ENCODE measurements around the gene GDF11. TPM values are rescaled to one million over a fixed set of nuclear protein-coding genes. Genes with fewer than 3 reads are reported as not detected.
A peak's percentile ranks its signal among the peaks of the same experiment; 100 is the strongest.

GDF11 gene
- total RNA-seq, 2 experiments from 2014 or later, result 7.7 to 8.7 TPM

GRCh38 chr12:55788546-55788945 lies 45.6 kb downstream of the GDF11 start:
- Mint-ChIP-seq H3K4me3 (no peak overlapping the region), H3K27me3 (no peaks in the 10 kb centered on the region), H3K4me1 (ENCODE audit: low read depth) (no peaks in the 10 kb centered on the region), H3K36me3 (peaks cover 41% of the 10 kb centered on the region), H3K27ac (peak overlapping the region; percentile 8), H3K9me3 (no peaks in the 10 kb centered on the region)
- CTCF ChIA-PET, result interaction anchor here (1.1 to 1.2 kb wide), 2 partner anchors 9 to 51 kb away, joined by 3 read pairs; no protein-coding TSS in a partner anchor
- no peak for DNase-seq
- POLR2A ChIA-PET, result no interaction called here
- intact Hi-C loops (cut with micrococcal nuclease), result no loop called here

- Mint-ChIP-seq H3K4me1 (ENCODE audit: low read depth) (no peaks in the 10 kb centered on the region), H3K4me3 (no peak overlapping the region), H3K27ac (peak overlapping the region; percentile 46), H3K36me3 (peaks cover 38% of the 10 kb centered on the region), H3K9me3 (no peaks in the 10 kb centered on the region), H3K27me3 (no peaks in the 10 kb centered on the region)
- POLR2A ChIA-PET, result no interaction called here
- CTCF ChIA-PET, result interaction anchor here (0.7 to 1.2 kb wide), 3 partner anchors 8 to 54 kb away, joined by 3 read pairs; no protein-coding TSS in a partner anchor
- intact Hi-C loops (cut with micrococcal nuclease), result no loop called here
- no peak for DNase-seq
These were observed 46.2 kb downstream of the GDF11 start for GRCh38 chr12:55789171-55789570.

GRCh38 chr12:55789893-55790292 lies 47.0 kb downstream of the GDF11 start:
- no peaks in the 10 kb centered on the region for H3K9me3 Mint-ChIP-seq
- CTCF ChIA-PET, result interaction anchor here (0.7 kb wide), 1 partner anchor 53 kb away, joined by 3 read pairs; no protein-coding TSS in a partner anchor
- POLR2A ChIA-PET, result no interaction called here
- intact Hi-C loops (cut with micrococcal nuclease), result no loop called here
- peaks cover 39% of the 10 kb centered on the region for H3K36me3 Mint-ChIP-seq
- H3K27me3 Mint-ChIP-seq, result no peaks in the 10 kb centered on the region
- H3K4me3 Mint-ChIP-seq, result no peak overlapping the region
- H3K27ac Mint-ChIP-seq, result no peak overlapping the region
- DNase-seq, result no peak
- no peaks in the 10 kb centered on the region for H3K4me1 Mint-ChIP-seq (ENCODE audit: low read depth)

GRCh38 chr12:55795950-55796349 lies 53.0 kb downstream of the GDF11 start:
- peak overlapping the region; percentile 26 for H3K27ac Mint-ChIP-seq
- H3K36me3 Mint-ChIP-seq, result peaks cover 41% of the 10 kb centered on the region
- H3K4me3 Mint-ChIP-seq, result no peak overlapping the region
- CTCF ChIA-PET, result interaction anchor here (0.6 to 5.5 kb wide), 11 partner anchors 10 to 394 kb away, joined by 3 to 69 read pairs (median 4); partner anchors contain the start of genes GDF11, ORMDL2, SARNP and SMARCC2
- POLR2A ChIA-PET, result interaction anchor here (0.8 kb wide), 1 partner anchor 13 kb away, joined by 3 read pairs; no protein-coding TSS in a partner anchor
- peaks cover 17% of the 10 kb centered on the region for H3K4me1 Mint-ChIP-seq (ENCODE audit: low read depth)
- H3K27me3 Mint-ChIP-seq, result no peaks in the 10 kb centered on the region
- intact Hi-C loops (cut with micrococcal nuclease), result no loop called here
- H3K9me3 Mint-ChIP-seq, result no peaks in the 10 kb centered on the region
- DNase-seq, result no peak

- ChIA-PET CTCF (interaction anchor here (0.6 to 5.5 kb wide), 9 partner anchors 9 to 58 kb away, joined by 3 to 69 read pairs (median 5); partner anchors contain the start of genes GDF11, ORMDL2 and SARNP), POLR2A (no interaction called here)
- Mint-ChIP-seq H3K27me3 (no peaks in the 10 kb centered on the region), H3K27ac (no peak overlapping the region), H3K4me3 (no peak overlapping the region), H3K9me3 (no peaks in the 10 kb centered on the region), H3K4me1 (ENCODE audit: low read depth) (peaks cover 17% of the 10 kb centered on the region), H3K36me3 (peaks cover 44% of the 10 kb centered on the region)
- intact Hi-C loops (cut with micrococcal nuclease), result loop anchor here (1.0 kb wide), 1 partner anchor 59 kb away; no protein-coding TSS in a partner anchor
- DNase-seq, result no peak
These were observed 54.1 kb downstream of the GDF11 start for GRCh38 chr12:55797068-55797467.

GRCh38 chr12:55797550-55797949 lies 54.6 kb downstream of the GDF11 start:
- Mint-ChIP-seq H3K9me3 (no peaks in the 10 kb centered on the region), H3K4me1 (ENCODE audit: low read depth) (peaks cover 17% of the 10 kb centered on the region), H3K36me3 (peaks cover 44% of the 10 kb centered on the region), H3K4me3 (no peak overlapping the region), H3K27ac (no peak overlapping the region), H3K27me3 (no peaks in the 10 kb centered on the region)
- no peak for DNase-seq
- intact Hi-C loops (cut with micrococcal nuclease), result loop anchor here (1.0 kb wide), 1 partner anchor 59 kb away; no protein-coding TSS in a partner anchor
- ChIA-PET CTCF (interaction anchor here (0.6 to 5.5 kb wide), 7 partner anchors 9 to 59 kb away, joined by 3 to 69 read pairs (median 10); partner anchors contain the start of genes GDF11, ORMDL2 and SARNP), POLR2A (interaction anchor here (0.6 kb wide), 1 partner anchor 10 kb away, joined by 6 read pairs; no protein-coding TSS in a partner anchor)

Other genes with a start within 250 kb of the GDF11 start
- gene OR6C4, start 193.5 kb upstream of the GDF11 start, total RNA-seq, result not detected
- not detected for gene OR2AP1, start 170.7 kb upstream of the GDF11 start, total RNA-seq
- not detected for gene OR10P1, start 106.2 kb upstream of the GDF11 start, total RNA-seq
- gene ITGA7, start 35.2 kb upstream of the GDF11 start, total RNA-seq, result 1 to 10 TPM; 4.1 to 4.5 TPM
- 100 to 1,000 TPM; 153 to 162 TPM for gene BLOC1S1, start 27.1 kb upstream of the GDF11 start, total RNA-seq
- gene RDH5, start 22.7 kb upstream of the GDF11 start, total RNA-seq, result 1 to 10 TPM; 5.1 to 7.0 TPM
- 100 to 1,000 TPM; 204 to 210 TPM for gene CD63, start 14.1 kb upstream of the GDF11 start, total RNA-seq
- gene SARNP, start 74.6 kb downstream of the GDF11 start, total RNA-seq, result 100 to 1,000 TPM; 104 to 110 TPM
- gene ORMDL2, start 74.9 kb downstream of the GDF11 start, total RNA-seq, result 10 to 100 TPM; 37.9 to 41.2 TPM
- 10 to 100 TPM; 34.9 to 35.1 TPM for gene DNAJC14, start 86.5 kb downstream of the GDF11 start, total RNA-seq
- gene MMP19, start 99.8 kb downstream of the GDF11 start, total RNA-seq, result under 1 TPM in 1 of 2 experiments, not detected in 1; 0.31 TPM
- 10 to 100 TPM; 31.6 to 33.0 TPM for gene PYM1, start 184.8 kb downstream of the GDF11 start, total RNA-seq
- 100 to 1,000 TPM; 348 to 383 TPM for gene DGKA, start 188.0 kb downstream of the GDF11 start, total RNA-seq
- 1 to 10 TPM in 1 of 2 experiments, under 1 TPM in 1; 0.94 to 1.5 TPM for gene PMEL, start 222.9 kb downstream of the GDF11 start, total RNA-seq
- gene CDK2, start 223.7 kb downstream of the GDF11 start, total RNA-seq, result 100 to 1,000 TPM; 121 to 127 TPM
- gene RAB5B, start 231.0 kb downstream of the GDF11 start, total RNA-seq, result 10 to 100 TPM; 44.8 to 46.4 TPM

All from activated CD4-positive, alpha-beta memory T cell treated with anti-CD3 and anti-CD28 coated beads for 36 hours (primary cell).